Skeletal muscle tissue (tissue), 4 donors: ENCODE results near the gene WDR86. TPM values are rescaled to one million over a fixed set of nuclear protein-coding genes. Genes with fewer than 3 reads are reported as not detected.
A peak's percentile ranks its signal among the peaks of the same experiment; 100 is the strongest.

Experiments used
- H3K27ac ChIP-seq: one replicate; pipeline ENCODE4 v1.7.0; 2013; ENCODE audit warnings: mild to moderate bottlenecking, low read depth, low read length, inconsistent platforms
- H3K27me3 ChIP-seq, 3 donors: one replicate each; pipeline ENCODE4 v1.7.0; 2013; ENCODE audit warnings: low read length in 3 of 3; ENCODE audit not compliant: control insufficient read depth in 3 of 3, insufficient read depth in 3 of 3
- H3K36me3 ChIP-seq, 3 donors: one replicate each; pipeline ENCODE4 v1.7.0; 2013; ENCODE audit warnings: low read length in 3 of 3; ENCODE audit not compliant: control insufficient read depth in 3 of 3, insufficient read depth in 3 of 3
- H3K4me1 ChIP-seq, 3 donors: one replicate each; pipeline ENCODE4 v1.7.0; 2013; ENCODE audit warnings: low read length in 3 of 3, mild to moderate bottlenecking in 3 of 3; ENCODE audit not compliant: control insufficient read depth in 3 of 3, insufficient read depth in 3 of 3
- H3K4me3 ChIP-seq, 3 donors: one replicate each; pipeline ENCODE4 v1.7.0; 2013; ENCODE audit warnings: low read length in 3 of 3
- H3K9ac ChIP-seq, 3 donors: one replicate each; pipeline ENCODE4 v1.7.0; 2013; ENCODE audit warnings: low read length in 3 of 3, mild to moderate bottlenecking in 3 of 3, moderate library complexity in 2 of 3, low read depth in 1 of 3
- H3K9me3 ChIP-seq, 3 donors: one replicate each; pipeline ENCODE4 v1.7.0; 2013; ENCODE audit warnings: low read length in 3 of 3; ENCODE audit not compliant: control insufficient read depth in 3 of 3
- total RNA-seq: library from RNA; depleted of rRNA; stranded (reverse); fragments of >200 nt; gene quantifications from one replicate; pipeline ENCODE4 v1.2.3, GENCODE V29; 2014
- donor health status: Osteomylitis.

Gene WDR86
- total RNA-seq, 1 donor from 2014 or later, result 4.7 TPM

GRCh38 chr7:151361193-151361959 is 48.5 kb downstream of the WDR86 start:
- H3K9ac ChIP-seq, result no peak overlapping the region
- no peak overlapping the region for H3K4me3 ChIP-seq
- H3K27ac ChIP-seq, result no peak overlapping the region
- H3K36me3 ChIP-seq, result peaks cover 24 to 40% (median 29%) of the 10 kb centered on the region in 3 donors
- no peaks in the 10 kb centered on the region for H3K9me3 ChIP-seq
- H3K4me1 ChIP-seq, result peaks cover 0 to 2% (median 0%) of the 10 kb centered on the region in 3 donors
- H3K27me3 ChIP-seq, result no peaks in the 10 kb centered on the region

GRCh38 chr7:151352512-151352911 is 57.3 kb downstream of the WDR86 start:
- Histone ChIP-seq H3K4me3 (no peak overlapping the region), H3K9ac (no peak overlapping the region), H3K27me3 (no peaks in the 10 kb centered on the region), H3K36me3 (peaks cover 40 to 72% (median 59%) of the 10 kb centered on the region in 3 donors), H3K4me1 (peaks cover 4 to 7% (median 4%) of the 10 kb centered on the region in 3 donors), H3K9me3 (no peaks in the 10 kb centered on the region), H3K27ac (no peak overlapping the region)

- Histone ChIP-seq H3K9ac (no peak overlapping the region), H3K27ac (no peak overlapping the region), H3K27me3 (no peaks in the 10 kb centered on the region), H3K4me1 (peaks cover 4 to 7% (median 4%) of the 10 kb centered on the region in 3 donors), H3K9me3 (no peaks in the 10 kb centered on the region), H3K4me3 (no peak overlapping the region), H3K36me3 (peaks cover 40 to 69% (median 61%) of the 10 kb centered on the region in 3 donors)
These were observed 57.9 kb downstream of the WDR86 start for GRCh38 chr7:151351967-151352366.

- H3K27ac ChIP-seq, result no peak overlapping the region
- H3K4me1 ChIP-seq, result peaks cover 4 to 7% (median 4%) of the 10 kb centered on the region in 3 donors
- H3K4me3 ChIP-seq, result no peak overlapping the region
- H3K9ac ChIP-seq, result no peak overlapping the region
- no peaks in the 10 kb centered on the region for H3K9me3 ChIP-seq
- H3K27me3 ChIP-seq, result no peaks in the 10 kb centered on the region
- H3K36me3 ChIP-seq, result peaks cover 35 to 70% (median 65%) of the 10 kb centered on the region in 3 donors
These were observed 58.8 kb downstream of the WDR86 start for GRCh38 chr7:151351027-151351426.

- H3K4me1 ChIP-seq, result peaks cover 4 to 7% (median 4%) of the 10 kb centered on the region in 3 donors
- peak overlapping the region in 1 of 3 donors; percentile 46 for H3K4me3 ChIP-seq
- H3K27me3 ChIP-seq, result no peaks in the 10 kb centered on the region
- peaks cover 25 to 64% (median 55%) of the 10 kb centered on the region in 3 donors for H3K36me3 ChIP-seq
- H3K9me3 ChIP-seq, result no peaks in the 10 kb centered on the region
- H3K9ac ChIP-seq, result peak overlapping the region in 2 of 3 donors; percentile 20 to 55
- H3K27ac ChIP-seq, result peak overlapping the region; percentile 46
These were observed 60.4 kb downstream of the WDR86 start for GRCh38 chr7:151349507-151349853.

- H3K9me3 ChIP-seq, result no peaks in the 10 kb centered on the region
- H3K36me3 ChIP-seq, result peaks cover 25 to 62% (median 53%) of the 10 kb centered on the region in 3 donors
- no peak overlapping the region for H3K27ac ChIP-seq
- H3K4me3 ChIP-seq, result no peak overlapping the region
- peaks cover 4 to 7% (median 4%) of the 10 kb centered on the region in 3 donors for H3K4me1 ChIP-seq
- no peak overlapping the region for H3K9ac ChIP-seq
- H3K27me3 ChIP-seq, result no peaks in the 10 kb centered on the region
These were observed 60.9 kb downstream of the WDR86 start for GRCh38 chr7:151348970-151349369.

GRCh38 chr7:151347200-151347599 is 62.6 kb downstream of the WDR86 start:
- Histone ChIP-seq H3K9ac (no peak overlapping the region), H3K27me3 (no peaks in the 10 kb centered on the region), H3K36me3 (peaks cover 16 to 46% (median 40%) of the 10 kb centered on the region in 3 donors), H3K9me3 (no peaks in the 10 kb centered on the region), H3K4me1 (peaks cover 10 to 17% (median 11%) of the 10 kb centered on the region in 3 donors), H3K4me3 (no peak overlapping the region), H3K27ac (no peak overlapping the region)

- H3K27ac ChIP-seq, result no peak overlapping the region
- H3K27me3 ChIP-seq, result no peaks in the 10 kb centered on the region
- peak overlapping the region in 1 of 3 donors; percentile 43 for H3K9ac ChIP-seq
- peaks cover 10 to 39% (median 33%) of the 10 kb centered on the region in 3 donors for H3K36me3 ChIP-seq
- no peaks in the 10 kb centered on the region for H3K9me3 ChIP-seq
- peaks cover 10 to 17% (median 11%) of the 10 kb centered on the region in 3 donors for H3K4me1 ChIP-seq
- H3K4me3 ChIP-seq, result no peak overlapping the region
These were observed 63.4 kb downstream of the WDR86 start for GRCh38 chr7:151346470-151346769.

- H3K27ac ChIP-seq, result no peak overlapping the region
These were observed 64.0 kb downstream of the WDR86 start for GRCh38 chr7:151345576-151346469.

GRCh38 chr7:151343516-151343915 is 66.3 kb downstream of the WDR86 start:
- Histone ChIP-seq H3K4me1 (peaks cover 11 to 13% (median 11%) of the 10 kb centered on the region in 3 donors), H3K9ac (no peak overlapping the region), H3K4me3 (no peak overlapping the region), H3K9me3 (no peaks in the 10 kb centered on the region), H3K27ac (no peak overlapping the region), H3K36me3 (peaks cover 0 to 24% (median 23%) of the 10 kb centered on the region in 3 donors), H3K27me3 (no peaks in the 10 kb centered on the region)

More at GRCh38 chr7:151345576-151346469, 64.0 kb downstream of the WDR86 start:
- Histone ChIP-seq H3K27me3 (no peaks in the 10 kb centered on the region), H3K4me3 (no peak overlapping the region), H3K36me3 (peaks cover 5 to 35% (median 27%) of the 10 kb centered on the region in 3 donors), H3K9me3 (no peaks in the 10 kb centered on the region), H3K9ac (no peak overlapping the region), H3K4me1 (peaks cover 14 to 20% (median 15%) of the 10 kb centered on the region in 3 donors)
